Stimulated activated CD4-positive, alpha-beta T cell treated with anti-CD3 and anti-CD28 coated beads, Interleukin-12 subunit alpha, Interleukin-12 subunit beta, amount 100 ng/mL, for 24 hours (primary cell): ENCODE results near the gene CGB2.
"Not testable (repeated sequence)": the region's sequence is repeated elsewhere in the genome, so short reads cannot be mapped to it uniquely, and the experiment has no call there.

Experiments used
- DNase-seq, 2 experiments: peaks; one replicate each; pipeline ENCODE4 v3.0.0-alpha.2; 2020; ENCODE audit warnings: low read depth in 2 of 2

CGB2 gene

DNA sequence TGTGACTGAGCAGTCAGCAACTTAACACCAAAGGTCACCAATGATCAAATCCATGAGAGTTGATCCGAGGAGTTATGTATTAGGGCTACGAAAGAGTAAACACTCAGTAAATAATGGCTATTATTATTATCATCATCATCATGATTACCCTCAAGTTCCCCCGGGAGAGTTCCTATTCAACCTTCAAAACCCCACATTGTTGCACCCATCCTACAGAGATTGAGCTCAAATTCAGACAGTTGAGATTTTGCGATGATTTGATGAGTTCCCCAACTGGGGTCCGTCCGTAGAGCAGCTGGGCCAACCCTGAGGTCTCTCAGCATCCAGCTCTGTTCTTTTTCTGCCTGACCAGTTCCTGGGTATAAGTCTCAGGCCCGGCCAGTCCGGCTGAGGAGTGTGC is 6.4 kb downstream of the CGB2 start:
- DNase-seq, result not testable (repeated sequence)

DNA sequence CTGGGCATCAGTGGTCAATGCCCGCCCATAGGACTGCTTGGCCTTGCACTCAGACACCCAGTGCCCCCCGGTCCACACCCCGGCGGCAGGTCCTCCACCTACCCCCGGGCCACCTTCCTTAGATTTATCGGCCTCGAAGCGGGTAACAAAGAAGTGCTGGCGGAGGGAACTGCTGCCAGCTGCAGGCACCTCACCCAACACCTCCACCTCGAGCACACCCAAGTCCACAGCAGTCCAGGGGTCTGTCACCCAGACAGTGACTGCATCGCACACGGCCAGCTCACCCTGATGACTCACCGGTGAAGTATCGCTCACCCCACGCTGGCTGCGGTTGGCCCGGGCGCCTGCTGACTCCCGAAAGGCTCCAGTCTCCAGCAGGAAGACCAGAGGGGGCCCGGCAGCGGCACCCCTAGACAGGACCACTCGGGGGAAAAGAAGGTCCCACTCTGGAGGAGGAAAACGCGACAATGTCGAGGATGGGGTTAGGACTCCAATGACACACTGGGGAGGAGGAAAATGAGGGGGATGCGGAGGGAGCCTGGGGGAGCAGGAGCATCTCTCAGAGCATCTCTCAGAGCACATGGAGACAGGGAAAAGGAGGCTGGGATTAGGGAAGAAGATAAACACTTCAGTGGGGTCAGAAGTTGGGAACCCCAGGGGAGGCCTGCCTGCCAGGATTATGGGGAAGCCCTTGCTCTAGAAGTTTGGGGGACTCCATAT is 7.0 kb downstream of the CGB2 start:
- not testable (repeated sequence) for DNase-seq

DNA sequence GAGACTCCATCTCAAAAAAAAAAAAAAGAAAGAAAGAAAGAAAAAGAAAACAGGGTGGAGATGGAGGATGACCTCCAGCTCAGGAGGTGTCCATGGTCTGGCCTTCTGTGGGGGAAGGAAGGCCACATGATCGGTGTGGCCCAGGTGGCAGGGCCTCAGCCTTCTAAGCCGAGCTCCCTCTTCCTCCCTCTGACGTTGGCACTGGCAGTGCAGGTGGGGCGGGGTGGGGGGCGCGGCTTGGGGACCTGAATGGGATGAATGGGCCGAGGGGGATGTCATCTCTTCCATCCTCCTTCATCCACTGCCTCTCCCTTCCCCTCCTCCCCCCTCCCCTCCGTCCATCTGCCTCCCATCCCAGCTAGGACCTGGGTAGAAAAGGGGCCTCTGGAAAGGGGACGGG is 8.0 kb downstream of the CGB2 start:
- DNase-seq, result not testable (repeated sequence)

DNA sequence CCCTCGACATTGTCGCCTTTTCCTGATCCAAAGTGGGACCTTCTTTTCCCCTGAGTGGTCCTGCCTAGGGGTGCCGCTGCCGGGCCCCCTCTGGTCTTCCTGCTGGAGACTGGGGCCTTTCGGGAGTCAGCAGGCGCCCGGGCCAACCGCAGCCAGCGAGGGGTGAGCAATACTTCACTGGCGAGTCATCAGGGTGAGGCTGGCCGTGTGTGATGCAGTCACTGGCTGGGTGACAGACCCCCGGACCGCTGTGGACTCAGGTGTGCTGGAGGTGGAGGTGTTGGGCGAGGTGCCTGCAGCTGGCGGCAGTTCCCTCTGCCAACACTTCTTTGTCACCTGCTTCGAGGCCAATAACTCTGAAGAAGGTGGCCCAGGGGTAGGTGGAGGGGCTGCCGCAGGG is 10.5 kb downstream of the CGB2 start:
- DNase-seq, result no peak

DNA sequence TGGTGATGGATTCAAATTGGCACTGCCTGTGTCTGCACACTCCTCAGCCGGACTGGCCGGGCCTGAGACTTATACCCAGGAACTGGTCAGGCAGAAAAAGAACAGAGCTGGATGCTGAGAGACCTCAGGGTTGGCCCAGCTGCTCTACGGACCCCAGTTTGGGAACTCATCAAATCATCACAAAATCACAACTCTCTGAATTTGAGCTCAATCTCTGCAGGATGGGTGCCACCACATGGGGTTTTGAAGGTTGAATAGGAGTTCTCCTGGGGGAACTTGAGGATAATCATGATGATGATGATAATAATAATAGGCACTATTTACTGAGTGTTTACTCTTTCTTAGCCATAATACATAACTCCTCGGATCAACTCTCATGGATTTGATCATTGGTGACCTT is 11.0 kb downstream of the CGB2 start:
- not testable (repeated sequence) for DNase-seq

DNA sequence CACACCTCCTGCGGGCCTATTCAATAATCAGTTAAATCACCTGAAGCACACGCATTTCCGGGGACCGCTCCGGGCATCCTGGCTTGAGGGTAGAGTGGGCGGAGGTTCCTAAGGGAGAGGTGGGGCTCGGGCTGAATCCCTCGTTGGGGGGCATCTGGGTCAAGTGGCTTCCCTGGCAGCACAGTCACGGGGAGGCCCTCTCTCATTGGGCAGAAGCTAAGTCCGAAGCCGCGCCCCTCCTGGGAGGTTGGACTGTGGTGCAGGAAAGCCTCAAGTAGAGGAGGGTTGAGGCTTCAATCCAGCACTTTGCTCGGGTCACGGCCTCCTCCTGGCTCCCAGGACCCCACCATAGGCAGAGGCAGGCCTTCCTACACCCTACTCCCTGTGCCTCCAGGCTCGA is 11.9 kb downstream of the CGB2 start, which contains the start of gene CGB5:
CGB5 (plus strand) TSS at position 301 of the 400 bp plus-strand sequence. CDS start 362 bp downstream, outside the sequence.
- not testable (repeated sequence) for DNase-seq

DNA sequence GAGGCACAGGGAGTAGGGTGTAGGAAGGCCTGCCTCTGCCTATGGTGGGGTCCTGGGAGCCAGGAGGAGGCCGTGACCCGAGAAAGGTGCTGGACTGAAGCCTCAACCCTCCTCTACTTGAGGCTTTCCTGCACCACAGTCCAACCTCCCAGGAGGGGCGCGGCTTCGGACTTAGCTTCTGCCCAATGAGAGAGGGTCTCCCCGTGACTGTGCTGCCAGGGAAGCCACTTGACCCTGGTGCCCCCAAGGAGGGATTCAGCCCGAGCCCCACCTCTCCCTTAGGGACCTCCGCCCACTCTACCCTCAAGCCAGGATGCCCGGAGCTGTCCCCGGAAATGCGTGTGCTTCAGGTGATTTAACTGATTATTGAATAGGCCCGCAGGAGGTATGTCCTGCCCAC is 17.3 kb downstream of the CGB2 start, which contains the start of gene CGB8:
CGB8 (minus strand) TSS at position 101 of the 400 bp plus-strand sequence. CDS start 372 bp downstream, outside the sequence.
- not testable (repeated sequence) for DNase-seq

DNA sequence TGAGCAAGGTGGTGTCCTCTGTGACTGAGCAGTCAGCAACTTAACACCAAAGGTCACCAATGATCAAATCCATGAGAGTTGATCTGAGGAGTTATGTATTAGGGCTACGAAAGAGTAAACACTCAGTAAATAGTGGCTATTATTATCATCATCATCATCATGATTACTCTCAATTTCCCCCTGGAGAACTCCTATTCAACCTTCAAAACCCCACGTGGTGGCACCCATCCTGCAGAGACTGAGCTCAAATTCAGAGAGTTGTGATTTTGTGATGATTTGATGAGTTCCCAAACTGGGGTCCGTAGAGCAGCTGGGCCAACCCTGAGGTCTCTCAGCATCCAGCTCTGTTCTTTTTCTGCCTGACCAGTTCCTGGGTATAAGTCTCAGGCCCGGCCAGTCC is 18.1 kb downstream of the CGB2 start:
- not testable (repeated sequence) for DNase-seq

DNA sequence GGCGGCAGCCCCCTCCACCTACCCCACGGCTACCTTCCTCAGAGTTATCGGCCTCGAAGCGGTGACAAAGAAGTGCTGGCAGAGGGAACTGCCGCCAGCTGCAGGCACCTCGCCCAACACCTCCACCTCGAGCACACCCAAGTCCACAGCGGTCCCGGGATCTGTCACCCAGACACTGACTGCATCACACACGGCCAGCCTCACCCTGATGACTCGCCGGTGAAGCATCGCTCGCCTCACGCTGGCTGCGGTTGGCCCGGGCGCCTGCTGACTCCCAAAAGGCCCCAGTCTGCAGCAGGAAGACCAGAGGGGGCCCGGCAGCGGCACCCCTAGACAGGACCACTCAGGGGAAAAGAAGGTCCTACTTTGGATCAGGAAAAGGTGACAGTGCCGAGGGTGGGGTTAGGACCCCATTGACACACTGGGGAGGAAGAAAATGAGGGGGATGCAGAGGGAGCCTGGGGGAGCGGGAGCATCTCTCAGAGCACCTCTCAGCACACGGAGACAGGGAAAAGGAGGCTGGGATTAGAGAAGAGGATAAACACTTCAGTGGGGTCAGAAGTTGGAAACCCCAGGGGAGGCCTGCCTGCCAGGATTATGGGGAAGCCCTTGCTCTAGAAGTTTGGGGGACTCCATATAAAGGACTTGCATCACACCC is 18.8 kb downstream of the CGB2 start:
- DNase-seq, result not testable (repeated sequence)

DNA sequence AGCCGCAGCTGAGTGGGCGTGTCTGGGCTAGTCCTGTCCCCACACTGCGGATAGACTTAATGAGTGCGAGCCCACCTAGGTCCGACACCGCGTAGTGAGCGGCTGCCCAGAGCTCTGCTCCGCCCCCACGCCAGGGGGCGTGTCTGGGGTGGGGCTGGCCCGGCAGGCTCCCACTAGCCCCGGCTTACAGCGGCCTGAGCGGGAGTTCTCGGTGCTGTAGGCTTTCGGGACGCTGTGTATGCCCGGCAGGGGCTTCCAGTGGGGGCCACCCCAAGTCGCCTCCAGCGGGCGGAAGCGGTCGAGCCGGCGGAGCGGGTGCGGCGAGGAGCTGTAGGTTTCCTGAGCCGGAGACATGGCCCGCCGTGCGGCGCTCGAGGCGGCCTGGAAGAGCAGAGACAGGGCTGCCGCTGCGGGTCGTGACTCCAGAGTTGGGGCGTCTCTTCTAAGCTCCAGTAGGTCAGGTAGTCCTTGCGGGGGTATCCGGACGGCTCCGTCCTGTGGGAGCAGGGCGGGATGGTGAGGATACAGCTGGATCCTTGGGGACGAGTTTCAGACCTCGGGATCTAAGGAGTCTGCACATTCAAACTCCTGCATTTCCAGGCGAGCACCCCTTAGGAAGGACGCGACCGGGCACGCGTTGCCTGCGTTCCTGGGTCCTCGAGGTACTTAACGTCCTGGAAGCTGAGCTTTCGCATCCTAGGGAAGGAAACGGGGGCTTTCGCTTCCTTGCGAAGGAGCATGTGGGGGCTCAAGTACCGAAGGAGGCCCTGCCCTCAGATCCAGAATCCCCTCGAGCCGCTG is 24.6 kb downstream of the CGB2 start:
- peak in 1 of 2 experiments; percentile 44 for DNase-seq

DNA sequence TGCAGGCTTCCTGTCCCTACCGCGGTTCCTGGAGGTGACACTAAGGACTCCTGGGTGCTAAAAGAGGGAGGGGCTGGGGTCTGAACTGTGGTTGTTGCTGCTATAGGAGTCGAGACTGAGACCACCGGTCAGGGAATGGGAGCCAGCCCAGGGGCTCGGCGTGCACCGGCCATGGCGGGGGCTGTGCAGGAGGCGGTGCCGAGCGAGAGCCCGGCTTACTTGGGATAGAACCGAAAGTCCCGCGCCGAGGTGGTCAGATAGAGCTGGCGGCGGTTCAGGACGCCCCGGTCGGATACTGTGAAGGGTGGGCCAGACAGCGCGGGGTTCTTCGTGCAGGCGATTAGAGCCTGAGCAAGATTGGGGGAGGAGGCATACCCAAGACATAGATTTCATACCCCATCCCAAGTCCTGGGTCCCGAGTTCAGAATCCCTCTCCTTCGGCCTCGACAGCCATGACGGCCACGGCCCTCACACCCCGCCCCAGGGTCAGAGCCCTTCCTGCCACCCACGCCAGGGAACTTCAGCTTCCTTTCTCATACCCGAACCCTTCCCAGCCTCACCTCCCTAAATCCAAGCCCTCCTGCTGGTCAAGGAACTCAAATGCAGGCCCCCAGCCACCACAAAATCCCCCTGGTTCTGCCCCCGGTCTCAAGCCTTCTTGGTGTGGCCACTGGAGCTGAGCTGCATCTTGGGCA is 25.4 kb downstream of the CGB2 start:
- not testable (repeated sequence) for DNase-seq

DNA sequence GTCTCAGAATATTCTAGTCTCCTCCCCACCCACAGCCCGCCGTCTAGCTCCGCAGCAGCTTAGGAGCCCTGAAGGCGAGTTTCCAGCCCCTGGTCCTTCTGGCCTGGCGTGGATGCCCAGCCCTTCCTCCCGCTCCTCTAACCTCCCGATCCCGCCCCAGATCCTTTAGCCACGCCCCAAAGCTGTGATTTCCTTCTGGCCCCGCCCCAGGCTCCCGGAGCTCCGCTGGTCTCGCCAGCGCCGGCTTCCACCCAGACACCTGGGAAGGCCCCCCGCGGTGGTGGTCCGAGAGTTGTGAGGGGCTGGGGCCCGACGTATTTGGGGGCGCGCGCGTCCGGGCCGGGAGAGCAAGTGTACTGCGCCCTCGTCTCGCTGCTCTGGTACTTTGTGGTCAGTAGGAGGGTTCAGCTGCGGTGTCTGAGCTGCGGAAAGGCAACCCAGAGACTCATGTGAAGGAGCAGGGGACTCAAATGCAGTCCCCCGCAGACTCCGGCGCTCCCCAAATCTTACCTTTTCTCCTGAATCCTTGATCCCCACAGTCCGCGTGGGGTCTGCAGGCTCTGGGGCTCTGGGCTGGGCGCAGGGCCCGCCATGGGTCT is 26.0 kb downstream of the CGB2 start, which contains the start of gene CGB7:
CGB7 (minus strand) TSS at position 114 of the 599 bp plus-strand sequence. CDS start 2,374 bp downstream, outside the sequence.
- DNase-seq, result peak; percentile 17 to 48

DNA sequence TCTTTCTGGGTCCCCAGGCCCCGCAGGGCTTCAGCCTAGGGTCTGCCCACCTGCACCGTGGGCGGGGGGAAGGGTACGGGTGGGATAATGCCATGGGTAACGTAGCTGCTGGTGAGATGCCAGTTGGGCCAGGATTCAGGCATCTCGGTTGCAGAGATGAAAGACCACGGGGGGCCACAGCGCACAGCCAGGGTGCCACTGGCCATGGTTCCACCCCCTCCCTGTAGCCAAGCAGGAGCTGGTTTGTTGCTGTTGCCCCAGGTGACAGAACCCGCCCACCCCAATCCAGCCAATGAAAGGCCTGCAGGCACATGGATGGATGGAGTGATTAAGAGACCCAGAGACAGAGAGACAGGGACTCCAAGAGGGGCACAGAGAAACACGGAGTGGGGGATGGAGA is 26.9 kb downstream of the CGB2 start:
- no peak for DNase-seq

DNA sequence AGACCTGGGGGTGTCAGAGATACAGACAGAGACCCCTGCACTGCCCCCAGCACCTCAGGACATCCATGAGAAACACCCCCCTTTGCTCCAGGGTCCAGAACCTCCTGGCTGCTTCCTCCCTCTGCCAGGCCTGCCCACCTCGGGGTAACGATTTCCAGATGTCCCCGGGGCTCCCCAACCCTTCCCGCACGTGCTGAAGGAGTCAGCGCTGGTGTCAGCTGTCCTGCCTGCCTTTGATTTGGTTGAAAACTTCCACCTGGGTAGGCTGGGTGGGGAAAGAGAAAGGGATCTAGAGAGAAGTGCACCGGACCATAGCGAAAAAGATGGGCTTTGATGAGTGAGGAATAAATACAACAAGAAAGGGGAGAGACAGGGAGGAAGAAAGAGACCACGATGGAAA is 27.4 kb downstream of the CGB2 start:
- DNase-seq, result no peak

DNA sequence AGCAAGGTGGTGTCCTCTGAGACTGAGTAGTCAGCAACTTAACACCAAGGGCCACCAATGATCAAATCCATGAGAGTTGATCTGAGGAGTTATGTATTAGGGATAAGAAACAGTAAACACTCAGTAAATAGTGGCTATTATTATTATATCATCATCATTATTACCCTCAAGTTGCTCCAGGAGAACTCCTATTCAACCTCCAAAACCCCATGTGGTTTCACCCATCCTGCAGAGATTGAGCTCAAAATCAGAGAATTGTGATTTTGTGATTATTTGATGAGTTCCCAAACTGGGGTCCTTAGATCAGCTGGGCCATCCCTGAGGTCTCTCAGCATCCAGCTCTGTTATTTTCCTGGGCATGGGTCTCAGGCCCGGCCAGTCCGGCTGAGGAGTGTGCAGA is 29.3 kb downstream of the CGB2 start:
- no peak for DNase-seq

DNA sequence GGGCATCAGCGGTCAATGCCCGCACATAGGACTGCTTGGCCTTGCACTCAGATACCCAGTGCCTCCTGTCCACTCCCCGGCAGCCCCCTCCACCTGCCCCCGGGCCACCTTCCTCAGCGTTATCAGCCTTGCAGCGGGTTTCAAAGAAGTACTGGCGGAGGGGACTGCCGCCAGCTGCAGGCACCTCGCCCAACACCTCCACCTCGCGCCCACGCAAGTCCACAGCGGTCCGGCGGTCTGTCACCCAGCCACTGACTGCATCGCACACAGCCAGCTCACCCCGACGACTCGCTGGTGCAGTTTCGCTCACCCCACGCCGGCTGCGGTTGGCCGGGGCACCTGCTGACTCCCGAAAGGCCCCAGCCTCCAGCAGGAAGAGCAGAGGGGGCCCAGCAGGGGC is 29.8 kb downstream of the CGB2 start:
- no peak for DNase-seq

DNA sequence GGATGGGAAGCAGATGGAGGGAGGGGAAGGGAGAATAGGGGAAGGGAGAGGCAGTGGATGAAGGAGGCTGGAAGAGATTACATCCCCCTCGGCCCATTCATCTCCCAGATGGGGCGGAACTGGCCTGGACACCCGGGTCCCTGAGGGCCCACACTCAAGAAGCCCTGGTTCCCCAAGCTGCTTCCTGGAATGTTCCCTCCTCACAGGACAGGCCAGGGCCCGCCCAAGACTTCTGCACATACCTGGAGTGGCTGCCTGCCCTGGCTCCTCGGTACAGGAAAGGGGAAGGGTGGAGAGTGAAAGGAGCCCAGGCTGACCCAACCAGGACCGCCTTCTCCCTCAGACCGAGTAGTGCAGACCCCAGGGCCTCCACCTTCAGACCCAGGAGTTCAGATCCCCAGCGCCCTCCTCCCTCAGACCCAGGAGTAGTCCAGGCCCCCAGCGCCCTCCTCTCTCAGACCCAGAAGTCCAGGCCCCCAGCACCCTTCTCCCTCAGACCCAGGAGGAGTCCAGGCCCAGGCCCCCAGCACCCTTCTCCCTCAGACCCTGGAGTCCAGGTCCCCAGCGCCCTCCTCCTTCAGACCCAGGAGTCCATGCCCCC is 32.4 kb downstream of the CGB2 start:
- DNase-seq, result no peak

DNA sequence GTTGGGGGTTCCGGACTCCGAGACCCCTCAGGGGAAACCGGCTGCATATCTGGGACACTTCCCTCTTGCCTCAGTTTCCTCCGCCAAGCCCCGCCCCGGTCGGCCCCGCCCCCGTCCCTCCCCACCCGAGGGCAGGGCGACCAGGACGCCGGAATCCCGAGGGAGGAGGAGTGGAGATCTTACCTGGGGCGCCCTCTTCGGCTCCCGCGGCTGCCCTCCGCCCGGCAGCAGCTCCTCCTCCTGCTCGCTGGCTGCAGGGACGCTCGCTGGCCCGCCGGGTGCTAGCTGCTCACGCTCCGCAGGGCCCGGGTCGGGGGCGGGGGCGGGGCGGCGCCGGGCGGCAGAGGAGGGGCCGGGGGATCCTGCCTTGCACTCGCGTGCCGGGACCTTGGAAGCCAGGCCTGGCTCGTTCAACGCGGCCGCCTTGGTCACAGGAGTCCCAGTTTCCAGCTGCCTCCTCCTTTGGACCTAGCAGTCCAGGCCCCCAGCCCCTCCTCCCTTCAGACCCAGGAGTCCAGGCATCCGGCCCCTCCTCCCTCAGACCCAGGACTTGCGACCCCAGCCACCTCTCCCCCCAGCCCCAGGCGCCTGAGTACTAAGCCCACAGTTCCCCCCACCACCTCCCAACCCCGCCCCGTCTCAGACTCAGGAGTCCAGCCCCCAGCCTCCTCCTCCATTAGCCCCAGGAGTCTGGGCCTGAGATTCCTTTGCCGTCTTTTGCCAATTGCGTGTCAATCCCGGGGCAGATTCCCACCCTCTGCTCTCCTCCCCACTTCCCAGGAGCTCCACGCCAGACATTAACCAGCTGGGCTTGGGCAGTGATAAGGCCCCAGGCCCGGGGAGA is 33.3 kb downstream of the CGB2 start, which contains the start of gene NTF4:
NTF4 (minus strand) TSS at position 51 of the 844 bp plus-strand sequence. CDS start 2,821 bp downstream, outside the sequence.
- DNase-seq, result no peak

DNA sequence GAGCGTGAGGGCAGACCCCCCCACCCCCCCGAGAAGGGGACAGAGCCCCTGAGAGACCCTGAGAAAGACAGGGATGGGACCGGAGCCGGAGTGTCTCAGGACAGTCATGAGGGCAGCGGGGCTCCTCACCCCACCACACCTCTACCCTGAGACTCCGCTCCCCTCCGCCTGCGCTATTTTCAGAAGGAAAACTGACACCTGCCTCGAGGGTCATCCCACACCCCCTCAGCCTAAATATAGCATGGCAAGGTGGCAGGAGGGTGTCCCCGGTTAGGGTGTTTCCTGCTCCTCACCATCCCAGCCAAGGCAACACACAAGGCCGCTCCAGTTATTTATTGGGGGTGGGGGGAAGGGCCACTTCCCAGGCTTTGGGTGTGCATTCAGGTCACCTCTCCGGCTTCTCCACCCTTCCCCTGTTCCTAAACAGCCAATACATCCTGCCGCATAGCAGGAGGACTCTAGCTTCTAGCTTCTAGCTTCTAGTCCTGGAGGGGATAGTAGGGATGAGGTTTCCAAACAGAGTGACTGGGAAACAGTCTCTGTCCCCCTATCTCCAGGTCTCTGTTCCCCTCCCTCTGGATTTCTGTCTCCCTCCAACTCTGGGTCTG is 34.3 kb downstream of the CGB2 start:
- no peak for DNase-seq
